Measurements from ENCODE around the gene NBAS. TPM values are rescaled to one million over a fixed set of nuclear protein-coding genes. Genes with fewer than 3 reads are reported as not detected.
"Not testable (repeated sequence)": the region's sequence is repeated elsewhere in the genome, so short reads cannot be mapped to it uniquely, and the experiment has no call there.

Gene NBAS
- total RNA-seq, 2 donors from 2014 or later, result 38.9 to 48.6 TPM

- no peak for DNase-seq
- intact Hi-C loops (cut with DNase I), result no loop called here
- ATAC-seq, result no peak
Measured at GRCh38 chr2:15354596-15355366, 206.4 kb downstream of the NBAS start.

- no peak for DNase-seq
- intact Hi-C loops (cut with DNase I), result no loop called here
- no peak for ATAC-seq
Measured at GRCh38 chr2:15352363-15352762, 208.8 kb downstream of the NBAS start.

GRCh38 chr2:15348636-15349035, 212.5 kb downstream of the NBAS start:
- DNase-seq (no peak), ATAC-seq (no peak)
- intact Hi-C loops (cut with DNase I), result no loop called here

GRCh38 chr2:15348045-15348444, 213.1 kb downstream of the NBAS start:
- intact Hi-C loops (cut with DNase I), result no loop called here
- ATAC-seq (no peak), DNase-seq (no peak)

GRCh38 chr2:15346624-15347023, 214.5 kb downstream of the NBAS start:
- no peak for ATAC-seq
- no peak for DNase-seq
- intact Hi-C loops (cut with DNase I), result no loop called here

GRCh38 chr2:15337996-15338666, 223.0 kb downstream of the NBAS start:
- no peak for DNase-seq
- no peak for ATAC-seq
- intact Hi-C loops (cut with DNase I), result no loop called here

- DNase-seq (no peak), ATAC-seq (no peak)
- intact Hi-C loops (cut with DNase I), result no loop called here
Measured at GRCh38 chr2:15334644-15335326, 226.3 kb downstream of the NBAS start.

- intact Hi-C loops (cut with DNase I), result no loop called here
- no peak for DNase-seq
- ATAC-seq, result no peak
Measured at GRCh38 chr2:15331787-15332186, 229.3 kb downstream of the NBAS start.

- no peak for DNase-seq
- no peak for ATAC-seq
- intact Hi-C loops (cut with DNase I), result no loop called here
Measured at GRCh38 chr2:15325296-15325695, 235.8 kb downstream of the NBAS start.

GRCh38 chr2:15323227-15323626, 237.9 kb downstream of the NBAS start:
- ATAC-seq (no peak), DNase-seq (no peak)
- intact Hi-C loops (cut with DNase I), result no loop called here

- DNase-seq; intact Hi-C loops (cut with DNase I); ATAC-seq: not testable (repeated sequence)
Measured at GRCh38 chr2:15321481-15321880, 239.7 kb downstream of the NBAS start.

GRCh38 chr2:15316370-15316814, 244.7 kb downstream of the NBAS start:
- DNase-seq (no peak), ATAC-seq (no peak)
- intact Hi-C loops (cut with DNase I), result no loop called here

- DNase-seq, result no peak
- intact Hi-C loops (cut with DNase I), result no loop called here
- ATAC-seq, result no peak
Measured at GRCh38 chr2:15315411-15315810, 245.7 kb downstream of the NBAS start.

GRCh38 chr2:15313657-15314056, 247.5 kb downstream of the NBAS start:
- no peak for DNase-seq
- intact Hi-C loops (cut with DNase I), result no loop called here
- ATAC-seq, result no peak

- no peak for ATAC-seq
- DNase-seq, result no peak
- intact Hi-C loops (cut with DNase I), result no loop called here
Measured at GRCh38 chr2:15311926-15312325, 249.2 kb downstream of the NBAS start.

GRCh38 chr2:15311201-15311907, 249.8 kb downstream of the NBAS start:
- intact Hi-C loops (cut with DNase I), result no loop called here
- ATAC-seq (no peak), DNase-seq (no peak)

GRCh38 chr2:15307526-15307925, 253.6 kb downstream of the NBAS start:
- no peak for ATAC-seq
- intact Hi-C loops (cut with DNase I), result no loop called here
- DNase-seq, result no peak

- intact Hi-C loops (cut with DNase I), result no loop called here
- DNase-seq, result no peak
- ATAC-seq, result peak in 1 of 2 donors; percentile 50
Measured at GRCh38 chr2:15306706-15307105, 254.4 kb downstream of the NBAS start.

GRCh38 chr2:15303874-15304273, 257.3 kb downstream of the NBAS start:
- DNase-seq (no peak), ATAC-seq (no peak)
- intact Hi-C loops (cut with DNase I), result no loop called here

GRCh38 chr2:15302154-15302553, 259.0 kb downstream of the NBAS start:
- intact Hi-C loops (cut with DNase I), result no loop called here
- peak in 1 of 2 donors; percentile 53 for ATAC-seq
- no peak for DNase-seq

Data from left cardiac atrium (tissue), 4 donors.